Activated CD8-positive, alpha-beta memory T cell treated with anti-CD3 and anti-CD28 coated beads, Interleukin-2, amount 50 U/mL, for 4 hours (primary cell): Measurements from ENCODE around the gene ZDHHC21.
"Not testable (repeated sequence)": the region's sequence is repeated elsewhere in the genome, so short reads cannot be mapped to it uniquely, and the experiment has no call there.

ENCODE experiments used
- DNase-seq: peaks from one replicate; pipeline ENCODE4 v3.0.0-alpha.2; 2020

ZDHHC21 gene

GRCh38 chr9:14693251-14693861 lies at the start of gene ZDHHC21:
ZDHHC21 (minus strand) TSS chr9:14693432; CDS start chr9:14674340, 19,092 bp downstream.
- DNase-seq: peak; percentile 59

- DNase-seq: no peak
Measured at GRCh38 chr9:14741369-14741768, 48.1 kb upstream of the ZDHHC21 start.

- DNase-seq: no peak
Measured at GRCh38 chr9:14733133-14733532, 39.9 kb upstream of the ZDHHC21 start.

GRCh38 chr9:14731294-14731981 lies 38.2 kb upstream of the ZDHHC21 start:
- no peak for DNase-seq

GRCh38 chr9:14730461-14730898 lies 37.2 kb upstream of the ZDHHC21 start:
- DNase-seq: no peak

GRCh38 chr9:14723301-14723700 lies 30.1 kb upstream of the ZDHHC21 start:
- DNase-seq: no peak

GRCh38 chr9:14722391-14723035 lies 29.3 kb upstream of the ZDHHC21 start, which contains the start of gene CER1:
CER1 (minus strand) TSS chr9:14722733; CDS start chr9:14722672, 61 bp downstream.
- DNase-seq: no peak

GRCh38 chr9:14719231-14719923 lies 26.1 kb upstream of the ZDHHC21 start:
- DNase-seq: no peak

GRCh38 chr9:14715102-14715501 lies 21.9 kb upstream of the ZDHHC21 start:
- no peak for DNase-seq

- no peak for DNase-seq
Measured at GRCh38 chr9:14713187-14713767, 20.0 kb upstream of the ZDHHC21 start.

- DNase-seq: no peak
Measured at GRCh38 chr9:14710804-14711203, 17.6 kb upstream of the ZDHHC21 start.

GRCh38 chr9:14706530-14707140 lies 13.4 kb upstream of the ZDHHC21 start:
- DNase-seq: no peak

- no peak for DNase-seq
Measured at GRCh38 chr9:14705079-14705478, 11.8 kb upstream of the ZDHHC21 start.

GRCh38 chr9:14704281-14704680 lies 11.0 kb upstream of the ZDHHC21 start:
- no peak for DNase-seq

GRCh38 chr9:14702200-14702720 lies 9.0 kb upstream of the ZDHHC21 start:
- DNase-seq: no peak

GRCh38 chr9:14692470-14693250 lies 572 bp downstream of the ZDHHC21 start:
- DNase-seq: no peak

- no peak for DNase-seq
Measured at GRCh38 chr9:14690948-14691730, 2.1 kb downstream of the ZDHHC21 start.

- DNase-seq: no peak
Measured at GRCh38 chr9:14687042-14687719, 6.1 kb downstream of the ZDHHC21 start.

GRCh38 chr9:14686168-14686567 lies 7.1 kb downstream of the ZDHHC21 start:
- DNase-seq: no peak

- not testable (repeated sequence) for DNase-seq
Measured at GRCh38 chr9:14682616-14683015, 10.6 kb downstream of the ZDHHC21 start.
